Stimulated activated CD8-positive, alpha-beta memory T cell treated with anti-CD3 and anti-CD28 coated beads, Interleukin-15, amount 100 ng/mL, for 4 hours (primary cell): ENCODE results near the gene SMAD5.

ENCODE experiments used
- DNase-seq, 2 donors: peaks; one replicate each; pipeline ENCODE4 v3.0.0-alpha.2; 2020; ENCODE audit warnings: low read depth in 2 of 2

The SMAD5 gene

DNA sequence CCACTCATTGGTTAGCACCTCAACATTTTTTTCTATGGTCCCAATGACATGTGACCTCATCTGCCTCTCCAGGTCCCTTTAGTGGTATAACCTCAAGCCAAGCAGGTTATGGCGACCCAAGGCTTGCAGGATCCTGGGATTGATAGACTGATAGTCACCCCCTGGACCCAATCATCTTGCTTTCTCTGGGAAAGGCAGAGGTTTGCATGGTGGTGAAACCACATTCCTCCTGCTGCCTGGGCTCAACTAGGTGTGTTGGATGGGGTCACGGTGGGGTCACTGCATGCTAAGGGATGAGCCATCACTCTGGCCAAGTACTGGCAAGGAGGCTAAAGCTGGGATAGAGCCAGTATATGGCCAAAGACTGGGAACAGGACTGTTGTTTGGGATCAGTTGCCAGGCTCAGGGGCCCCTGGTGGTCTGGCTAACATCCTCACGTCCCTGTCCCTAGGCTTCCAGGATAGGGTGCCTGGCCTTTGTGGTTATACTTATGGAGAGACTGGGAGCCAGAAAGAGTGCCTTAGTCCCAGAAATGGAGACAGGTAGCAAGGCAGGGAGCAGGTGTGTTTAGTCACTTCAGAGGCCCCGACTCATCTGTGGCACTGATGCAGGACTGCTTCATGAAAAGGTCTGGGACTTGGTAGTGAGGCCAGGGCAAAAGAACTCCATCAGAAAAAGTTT lies 65.0 kb downstream of the SMAD5 start:
- DNase-seq, result no peak

DNA sequence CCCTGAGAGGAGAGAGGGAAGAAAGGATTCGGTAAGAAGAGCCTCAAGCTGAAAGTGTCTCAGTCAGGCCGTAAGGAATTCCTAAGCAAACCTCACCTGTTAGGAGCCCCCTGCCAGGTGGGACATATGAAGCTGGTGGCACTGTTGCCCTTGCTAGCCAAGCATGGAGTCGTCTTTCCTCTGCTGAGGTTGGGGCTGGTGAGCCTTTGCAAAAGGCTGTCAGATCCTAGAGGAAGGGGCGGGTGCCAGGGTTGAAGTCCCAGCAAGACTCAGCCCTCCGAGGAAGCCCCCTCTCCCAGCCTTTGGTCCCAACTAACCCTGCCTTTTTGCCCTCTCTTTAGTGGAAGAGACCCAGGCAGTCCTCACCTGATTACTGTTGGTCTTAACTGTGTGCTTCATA lies 65.8 kb downstream of the SMAD5 start:
- no peak for DNase-seq

DNA sequence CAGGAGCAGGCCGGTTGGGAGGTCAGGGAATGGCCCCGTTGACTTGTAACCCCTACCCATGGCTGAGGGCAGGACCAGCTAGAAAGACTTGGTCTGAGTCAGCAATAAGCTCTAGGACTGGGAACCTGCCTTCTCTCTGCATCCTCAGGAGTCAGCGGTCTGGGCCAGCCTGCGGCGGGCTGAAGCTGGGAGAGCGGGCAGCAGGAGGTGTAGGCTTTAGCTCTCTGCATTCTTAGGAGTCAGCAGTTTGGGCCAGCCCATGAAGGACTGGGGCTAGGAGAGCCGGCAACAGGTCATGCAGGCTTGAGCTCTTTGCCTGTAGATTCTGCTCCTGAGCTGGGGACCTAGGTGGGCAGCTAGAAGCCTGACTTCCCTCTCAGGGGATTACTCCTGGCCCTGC lies 66.8 kb downstream of the SMAD5 start:
- no peak for DNase-seq

DNA sequence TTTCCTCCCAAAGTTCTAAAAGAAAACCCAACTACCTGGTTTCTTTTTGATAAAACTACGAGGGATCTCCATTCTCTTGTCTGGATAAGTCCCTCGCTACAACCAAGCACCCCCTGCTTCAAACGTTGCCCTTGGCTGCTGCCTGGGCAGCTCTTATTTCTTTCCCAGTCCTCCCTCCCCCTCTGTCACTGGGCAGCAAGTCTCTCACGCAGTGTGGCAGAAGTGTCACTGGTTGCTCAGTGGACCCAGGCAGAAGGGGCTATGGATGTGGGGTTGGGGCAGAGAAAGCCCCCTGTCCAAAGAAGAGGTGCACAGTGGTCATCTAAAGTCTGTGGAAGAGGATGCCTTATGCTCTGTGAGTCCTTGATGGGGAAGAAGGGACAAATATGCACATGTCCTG lies 67.5 kb downstream of the SMAD5 start:
- no peak for DNase-seq

DNA sequence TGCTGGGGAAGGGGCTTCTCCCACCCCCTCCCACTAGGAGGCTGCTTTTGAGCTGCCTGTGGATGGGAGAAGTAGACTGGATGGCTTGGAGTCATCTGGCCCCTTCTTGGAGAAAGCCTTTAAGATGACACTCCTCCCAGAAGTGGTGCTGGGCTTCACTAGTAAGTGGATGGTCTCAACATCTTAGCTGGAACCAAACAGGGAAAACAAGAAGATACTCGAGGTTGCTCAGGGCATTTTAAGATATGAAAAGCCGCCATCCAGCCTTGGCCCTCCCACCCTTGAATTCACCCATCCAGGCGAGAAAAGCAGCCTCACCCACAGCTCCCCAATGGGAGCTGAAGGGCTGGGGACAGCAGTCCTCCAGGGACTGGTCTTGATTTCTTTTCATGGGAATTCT lies 68.1 kb downstream of the SMAD5 start:
- DNase-seq, result no peak

DNA sequence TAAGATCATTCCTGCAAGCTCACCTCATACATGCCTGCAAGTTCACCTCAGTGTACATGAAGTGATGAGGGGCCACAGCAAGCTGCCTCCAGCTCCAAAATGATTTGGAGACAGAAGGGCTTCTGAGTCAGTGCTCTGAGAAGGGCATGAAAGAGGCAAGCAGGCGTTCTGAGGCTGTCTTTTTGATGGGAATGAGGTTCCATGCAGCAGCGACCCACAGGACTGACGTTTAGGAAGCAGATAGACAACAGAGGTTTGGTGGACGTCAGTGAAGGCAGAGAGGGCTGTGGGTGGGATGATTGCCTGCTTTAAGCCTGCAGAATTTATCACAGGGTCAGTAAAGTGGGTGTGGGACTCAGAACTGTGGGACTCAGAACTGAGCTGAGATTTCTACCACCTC lies 69.2 kb downstream of the SMAD5 start:
- no peak for DNase-seq

DNA sequence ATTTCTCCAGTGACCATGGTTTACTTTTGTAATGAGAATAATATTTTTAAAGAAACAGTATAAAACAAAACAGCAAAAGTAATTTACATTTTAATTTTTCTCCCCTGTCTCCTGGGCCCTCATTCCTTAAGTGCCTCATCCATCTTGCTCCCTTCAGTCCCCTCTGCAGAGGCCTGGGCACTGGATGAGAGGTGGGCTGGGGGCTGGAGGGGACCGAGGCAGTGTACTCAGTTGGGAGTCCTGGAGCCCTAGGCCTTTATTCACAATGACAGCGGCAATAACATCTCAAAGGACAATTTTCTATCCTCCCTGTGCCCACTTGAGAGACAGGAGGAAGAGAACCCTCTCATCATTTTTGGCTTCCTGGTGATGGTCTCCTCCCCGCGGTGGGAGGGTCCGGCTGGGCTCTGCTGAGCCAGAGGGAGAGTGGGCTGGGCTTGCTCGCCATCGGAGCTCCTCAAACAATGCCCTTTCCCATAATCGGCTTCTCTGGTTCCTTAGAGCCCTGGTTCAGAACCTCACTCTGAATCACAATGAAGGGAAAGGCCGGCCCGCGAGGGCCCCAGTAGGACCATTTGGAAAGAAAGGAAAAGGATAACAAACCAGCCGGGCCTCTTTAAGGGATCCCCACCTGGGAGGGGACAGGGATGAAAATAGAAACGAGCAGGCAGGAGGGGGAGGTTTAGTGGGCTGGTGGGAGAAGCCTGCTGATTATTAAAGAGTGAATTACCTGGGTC lies 70.0 kb downstream of the SMAD5 start:
- no peak for DNase-seq

DNA sequence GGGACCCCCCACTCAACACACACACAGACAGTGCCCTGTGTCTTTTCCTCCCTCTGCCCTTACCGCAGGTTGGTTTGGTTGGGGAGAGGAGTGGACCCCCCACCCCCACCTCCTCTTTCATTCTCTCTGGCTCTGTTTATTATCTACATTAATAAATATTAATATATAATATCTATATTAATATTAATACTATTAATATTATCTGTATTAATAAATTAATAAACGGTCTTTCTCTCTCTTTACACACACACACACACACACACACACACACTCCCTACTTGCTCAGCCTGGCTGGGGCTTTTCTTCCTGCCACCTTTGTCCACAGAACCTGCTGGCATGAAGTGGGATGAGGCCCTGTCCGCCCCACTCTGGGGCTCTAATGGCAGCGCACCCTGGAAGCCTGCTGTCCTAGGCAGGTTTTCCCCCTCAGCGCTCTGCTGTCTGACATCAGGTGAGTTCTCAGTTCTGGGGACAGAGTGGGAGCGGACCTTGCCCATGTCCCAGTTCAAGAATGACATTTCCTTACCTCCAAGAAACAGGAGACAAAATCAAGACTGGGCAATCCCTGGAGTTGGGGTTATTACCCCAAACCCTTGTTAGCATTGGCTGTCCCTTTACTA lies 70.8 kb downstream of the SMAD5 start:
- DNase-seq, result no peak

DNA sequence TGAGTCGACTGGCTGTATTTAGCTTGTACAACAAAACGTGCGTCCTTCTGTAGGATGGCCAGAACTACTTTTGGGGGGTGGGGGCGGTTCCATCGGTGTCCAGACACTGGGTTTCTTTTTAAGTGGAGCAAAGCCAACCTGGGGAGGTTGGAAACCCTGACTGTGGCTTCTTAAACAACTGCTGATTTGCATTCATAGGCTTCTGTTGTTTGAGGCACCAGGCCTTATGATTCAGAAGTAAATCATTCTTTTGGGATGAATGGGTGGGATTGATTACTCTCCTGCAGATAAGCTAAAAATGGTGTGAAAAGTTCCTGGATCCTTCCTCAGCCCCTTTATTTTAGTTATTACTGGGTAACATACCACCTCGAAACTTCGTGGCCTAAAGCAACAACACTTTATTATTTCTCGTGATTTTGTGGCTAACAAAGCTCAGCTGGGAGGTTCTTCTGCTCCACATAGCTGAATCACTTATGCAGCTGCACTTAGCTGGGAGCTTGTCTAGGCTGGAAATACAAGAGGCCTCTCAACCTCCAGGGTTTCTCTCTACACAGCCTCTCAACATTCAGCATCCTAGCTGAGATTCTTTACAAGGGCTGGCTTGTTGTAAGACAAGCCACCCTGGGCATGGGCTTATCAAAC lies 72.5 kb downstream of the SMAD5 start:
- DNase-seq, result no peak

DNA sequence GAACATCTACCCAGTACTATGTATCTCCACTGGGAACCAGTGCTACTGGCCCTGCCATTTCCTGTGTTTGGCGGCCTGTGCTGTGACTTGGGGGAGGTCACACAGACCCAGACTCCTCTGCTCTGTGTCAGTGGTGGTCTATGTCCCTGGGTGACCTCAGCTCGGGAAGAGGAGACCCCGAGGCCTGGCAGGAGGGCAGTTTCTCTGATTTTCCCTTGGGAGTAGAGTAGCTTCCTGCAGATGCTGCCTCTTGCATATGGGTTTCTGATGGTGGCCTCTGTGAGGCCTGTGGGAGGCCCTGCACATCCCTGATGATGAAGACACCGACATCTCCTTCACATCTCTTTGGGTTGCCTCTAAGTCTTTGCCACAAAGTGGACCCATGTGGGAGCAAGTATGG lies 73.3 kb downstream of the SMAD5 start:
- DNase-seq, result no peak

DNA sequence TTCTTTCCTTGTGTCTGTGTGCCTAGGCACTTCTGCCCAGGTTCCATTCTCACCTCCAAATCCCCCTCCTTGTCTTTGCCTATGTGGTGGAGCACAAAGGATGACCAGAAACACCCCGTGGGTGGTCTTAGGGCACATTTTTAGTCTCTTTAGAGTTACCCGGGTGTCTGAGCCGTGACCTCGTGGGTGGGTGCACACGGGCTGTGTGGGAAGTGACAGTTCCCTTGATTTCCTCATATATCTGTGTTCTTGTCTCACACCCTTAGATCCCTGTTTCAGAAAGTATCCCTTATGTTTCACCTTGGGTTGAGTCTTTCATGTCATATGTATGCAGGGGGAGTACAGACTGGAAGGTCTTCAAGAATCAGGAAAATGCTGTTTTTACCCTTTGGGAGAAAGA lies 73.7 kb downstream of the SMAD5 start:
- no peak for DNase-seq

DNA sequence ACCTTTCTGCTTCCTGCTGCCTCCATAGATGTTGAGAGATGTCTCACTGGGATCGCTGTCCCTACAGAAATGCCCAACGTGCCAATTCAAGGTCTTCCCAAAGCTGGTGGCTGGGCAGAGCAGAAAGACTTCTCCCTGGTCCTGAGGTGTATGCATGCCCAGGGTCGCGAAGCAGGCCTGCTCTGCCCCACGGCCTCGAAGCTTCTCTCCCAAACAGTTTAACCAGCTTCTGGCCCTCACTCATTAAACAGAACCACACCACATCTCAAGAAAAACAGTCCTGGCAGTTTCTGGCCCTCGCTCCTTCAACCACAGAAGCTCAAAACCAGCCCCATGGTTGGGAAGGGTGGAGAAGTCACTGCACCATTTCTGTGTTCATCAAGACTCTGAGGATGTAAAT lies 75.0 kb downstream of the SMAD5 start:
- no peak for DNase-seq

DNA sequence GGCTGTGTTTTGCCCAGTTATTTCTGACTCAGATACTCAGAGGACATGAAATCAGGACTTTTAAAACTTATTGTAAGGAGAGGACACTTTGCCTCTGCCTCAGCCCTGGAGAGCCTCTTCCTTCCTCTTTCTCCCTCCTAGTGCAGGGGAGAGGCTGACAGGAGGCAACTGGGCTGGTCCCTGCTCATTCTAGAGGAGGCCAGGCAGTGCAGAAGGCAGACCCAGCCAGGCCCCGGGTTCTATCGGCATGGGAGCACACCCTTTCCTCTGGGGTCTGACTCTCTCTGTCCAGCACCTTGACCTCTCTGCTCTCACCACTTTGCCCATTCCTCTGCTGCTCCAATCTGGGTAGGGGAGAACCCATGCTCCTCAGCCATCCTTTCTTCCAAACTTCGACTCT lies 76.3 kb downstream of the SMAD5 start:
- DNase-seq, result no peak

DNA sequence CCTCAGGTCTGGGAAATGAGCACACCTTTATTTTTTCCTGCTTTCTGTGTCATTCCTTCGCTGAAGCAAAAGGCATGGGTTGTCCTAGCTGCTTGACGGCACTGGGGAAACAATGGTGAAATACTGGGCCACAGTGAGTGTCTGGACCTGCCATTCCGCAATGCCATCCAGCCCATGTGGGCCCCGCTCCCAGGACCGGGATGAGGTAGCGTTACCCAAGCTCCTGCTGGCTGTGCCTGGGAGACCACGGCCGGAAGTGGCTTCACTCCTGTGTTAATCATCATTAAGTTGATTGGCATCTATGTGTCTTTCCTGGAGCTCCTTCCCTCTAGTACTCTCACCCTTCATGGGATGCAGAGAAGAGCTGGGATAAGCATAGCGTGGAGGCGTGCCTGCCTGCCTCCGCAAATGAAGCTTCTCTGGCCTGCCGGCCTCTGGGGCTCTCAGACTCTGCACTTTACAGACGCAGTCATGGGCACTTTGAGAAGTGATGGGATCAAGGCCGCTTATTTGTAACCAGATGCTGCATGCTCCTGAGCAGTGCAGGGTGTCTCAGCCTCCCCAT lies 76.8 kb downstream of the SMAD5 start:
- no peak for DNase-seq

DNA sequence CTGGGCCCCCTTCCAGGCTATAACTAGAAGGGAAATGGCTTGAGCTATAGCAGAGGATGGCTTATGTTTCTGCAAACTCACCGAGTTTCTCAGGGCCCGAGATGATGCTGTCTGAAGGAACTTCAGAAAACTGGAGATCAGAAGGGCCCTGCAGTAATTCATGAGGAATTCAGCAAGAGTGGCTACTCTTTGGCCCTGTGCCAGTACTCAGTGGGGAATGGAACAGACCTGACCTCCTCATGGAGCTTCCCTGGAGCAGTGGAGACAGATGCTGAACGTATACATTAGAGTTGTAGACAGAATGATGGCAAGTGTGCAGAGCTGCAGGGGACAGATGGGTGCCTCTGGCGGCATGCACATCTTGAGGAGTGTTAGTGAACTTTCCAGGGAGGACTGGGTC lies 77.6 kb downstream of the SMAD5 start:
- no peak for DNase-seq

DNA sequence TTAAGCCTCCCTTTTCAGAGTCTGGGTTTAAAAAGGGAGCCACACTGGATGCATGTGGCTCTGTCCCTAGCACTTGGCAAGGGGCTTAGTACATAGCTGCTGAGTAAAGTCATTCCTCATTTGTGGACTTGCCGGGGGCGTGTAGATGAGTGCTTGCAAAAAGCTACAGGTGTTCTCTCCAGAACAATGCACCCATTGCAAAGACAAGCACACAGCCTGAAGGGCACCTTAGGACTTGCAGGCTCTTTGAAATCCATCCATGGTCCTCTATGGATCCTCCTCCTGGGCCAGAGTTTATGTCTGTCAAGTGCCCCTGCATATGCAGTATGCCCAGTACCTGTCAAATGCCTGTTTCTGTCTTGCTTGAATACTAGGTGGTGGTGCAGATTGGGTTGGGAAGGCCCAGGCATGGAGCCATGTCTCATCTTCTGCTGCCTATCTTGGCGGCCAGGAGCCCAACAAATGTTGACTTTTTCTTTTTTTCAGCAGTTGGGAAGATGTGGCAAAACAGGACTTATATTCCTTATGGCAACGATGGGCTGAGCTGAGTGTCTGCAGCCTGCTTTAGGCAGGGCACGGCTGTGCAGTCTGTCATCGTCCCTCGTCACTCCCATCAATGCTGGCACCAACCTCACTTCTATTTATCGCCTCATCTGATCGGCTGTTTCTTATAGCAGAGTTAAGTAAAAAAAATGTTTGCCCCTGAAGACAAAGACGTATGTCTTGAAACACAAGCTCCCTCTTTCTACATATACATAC lies 78.8 kb downstream of the SMAD5 start:
- DNase-seq, result no peak

DNA sequence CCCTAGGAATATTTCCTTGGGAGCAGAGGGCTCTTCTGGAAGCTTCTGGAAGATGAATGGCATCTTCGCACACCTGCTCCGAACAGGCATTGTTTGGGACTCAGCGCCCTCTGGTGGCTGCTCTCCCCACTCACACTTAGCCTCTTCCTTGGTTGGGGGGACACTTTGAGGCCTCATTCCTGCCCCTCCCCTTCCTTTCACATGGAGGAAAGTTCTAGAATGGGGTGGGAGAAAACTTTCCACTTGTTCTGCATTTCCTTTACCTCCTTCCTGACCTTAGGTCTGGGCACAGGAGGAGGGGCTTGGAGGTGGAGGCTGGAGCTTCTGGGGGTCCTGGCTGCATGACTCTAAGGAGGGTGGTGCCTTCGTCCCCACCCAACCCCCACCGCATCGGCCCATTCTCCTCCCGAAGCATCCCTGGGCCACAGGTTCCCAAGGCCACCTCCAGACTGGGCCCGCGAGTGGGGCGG lies 79.6 kb downstream of the SMAD5 start:
- DNase-seq, result no peak

DNA sequence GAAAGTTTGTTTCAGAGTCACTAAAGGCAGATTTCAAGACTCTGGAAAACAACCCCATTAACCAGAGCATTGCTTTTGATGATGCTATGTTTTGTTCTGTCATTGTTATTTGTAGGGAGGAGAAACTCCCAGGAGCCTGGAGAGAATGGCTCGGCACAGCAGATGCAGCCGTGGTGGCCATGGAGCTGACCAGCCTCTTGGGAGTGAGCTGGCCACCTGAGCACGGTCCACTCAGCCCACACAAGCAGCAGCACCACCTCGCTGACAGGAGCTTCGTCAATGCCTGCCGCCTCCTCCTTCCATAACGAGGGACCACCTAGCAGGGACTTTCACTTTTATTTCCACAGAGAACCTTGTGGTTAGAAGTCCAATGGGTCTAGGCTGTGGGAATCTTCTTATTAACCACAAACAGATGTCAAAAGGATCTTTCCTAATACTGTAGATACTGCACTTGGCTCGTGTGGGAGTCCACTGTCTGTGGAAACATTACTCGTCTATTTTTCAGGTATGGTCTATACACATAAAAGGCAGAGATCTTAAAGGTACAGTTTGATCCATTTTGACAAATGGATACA lies 81.4 kb downstream of the SMAD5 start:
- no peak for DNase-seq

DNA sequence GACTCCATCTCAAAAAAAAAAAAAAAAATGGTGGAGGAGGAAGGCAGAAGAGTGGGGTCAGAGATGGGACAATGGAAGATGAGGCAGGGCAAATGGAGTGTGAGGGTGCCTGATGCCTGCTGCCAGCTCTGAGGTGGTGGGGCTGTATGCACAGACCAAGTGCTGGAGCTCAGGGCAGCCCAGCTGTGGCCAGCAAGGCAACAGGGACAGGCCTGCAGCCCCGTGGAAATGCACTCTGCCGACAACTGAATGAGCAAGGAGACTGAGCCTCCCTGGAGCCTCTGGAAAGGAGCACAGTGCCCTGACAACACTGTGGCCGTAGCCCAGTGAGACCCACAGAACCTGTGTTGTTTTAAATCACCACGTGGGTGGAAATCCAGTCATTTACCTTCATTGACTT lies 83.2 kb downstream of the SMAD5 start:
- DNase-seq, result no peak

DNA sequence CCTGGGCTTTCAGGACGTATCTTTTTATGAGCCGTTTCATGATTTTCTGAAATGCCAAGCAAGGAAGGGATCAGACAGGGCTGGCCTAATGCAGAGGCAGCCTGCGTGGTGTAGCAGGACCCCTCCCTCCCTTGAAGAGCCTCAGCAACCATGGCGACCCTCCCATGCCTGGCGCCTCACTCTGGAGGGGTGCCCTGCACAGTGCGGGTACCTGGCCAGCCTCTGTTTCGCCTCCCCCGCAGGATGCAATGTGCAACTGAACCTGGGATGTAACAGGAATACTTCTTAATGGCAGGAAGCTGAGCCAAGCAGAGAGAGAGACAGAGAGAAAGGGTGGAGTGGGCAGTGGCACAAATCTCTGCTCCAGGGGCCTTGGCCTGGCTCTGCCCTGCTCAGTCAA lies 83.6 kb downstream of the SMAD5 start:
- DNase-seq, result no peak

DNA sequence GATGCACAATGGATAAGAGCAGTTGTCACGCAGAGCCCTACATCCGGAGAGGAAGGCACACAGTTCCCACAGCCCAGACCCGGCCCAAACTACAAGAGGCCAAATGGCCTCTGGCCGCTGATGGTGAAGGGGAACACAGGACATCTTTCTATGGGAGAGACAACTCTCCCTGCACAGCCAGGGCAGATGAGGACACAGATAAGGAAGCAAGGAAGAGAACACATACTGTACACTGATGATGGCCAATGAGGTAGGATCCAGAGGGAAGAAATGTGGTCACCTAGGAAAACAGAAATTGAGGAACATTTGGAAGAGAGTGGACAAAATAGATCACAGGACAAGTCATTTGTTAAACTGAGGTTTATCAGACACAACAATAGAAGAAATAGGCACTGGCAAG lies 88.7 kb downstream of the SMAD5 start:
- DNase-seq, result no peak
